ENCODE results near the gene MYO15B. TPM values are rescaled to one million over a fixed set of nuclear protein-coding genes. Genes with fewer than 3 reads are reported as not detected.
"Not testable (repeated sequence)": the region's sequence is repeated elsewhere in the genome, so short reads cannot be mapped to it uniquely, and the experiment has no call there.

Gene MYO15B
- polyA plus RNA-seq, 2 donors, result 27.8 to 89.5 TPM

DNA sequence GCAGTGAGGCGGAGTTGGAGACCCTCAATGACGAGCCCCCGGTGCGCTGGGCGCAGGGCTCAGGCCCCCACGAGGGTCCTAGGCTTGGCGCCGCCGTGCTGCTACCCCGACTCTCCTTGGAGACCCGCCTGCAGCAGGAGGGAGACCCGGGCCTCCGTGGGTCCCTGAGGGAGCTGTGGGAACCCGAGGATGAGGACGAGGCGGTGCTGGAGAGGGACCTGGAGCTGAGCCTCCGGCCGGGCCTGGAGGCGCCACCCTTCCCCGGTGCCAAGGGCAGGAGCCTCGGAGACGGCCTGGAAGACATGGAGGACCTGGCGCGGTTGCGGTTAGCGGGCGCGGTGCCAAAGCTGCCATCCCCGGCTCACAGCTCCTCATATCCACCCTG is 2.3 kb downstream of the MYO15B start:
- 53 to 58% methylated on average over 29 of the region's 29 CpGs for WGBS, 2 donors
- H3K4me3 ChIP-seq (ENCODE audit: low read depth in 1 of 2, low read length in 2 of 2), result peak overlapping the region in 1 of 2 donors; percentile 46

DNA sequence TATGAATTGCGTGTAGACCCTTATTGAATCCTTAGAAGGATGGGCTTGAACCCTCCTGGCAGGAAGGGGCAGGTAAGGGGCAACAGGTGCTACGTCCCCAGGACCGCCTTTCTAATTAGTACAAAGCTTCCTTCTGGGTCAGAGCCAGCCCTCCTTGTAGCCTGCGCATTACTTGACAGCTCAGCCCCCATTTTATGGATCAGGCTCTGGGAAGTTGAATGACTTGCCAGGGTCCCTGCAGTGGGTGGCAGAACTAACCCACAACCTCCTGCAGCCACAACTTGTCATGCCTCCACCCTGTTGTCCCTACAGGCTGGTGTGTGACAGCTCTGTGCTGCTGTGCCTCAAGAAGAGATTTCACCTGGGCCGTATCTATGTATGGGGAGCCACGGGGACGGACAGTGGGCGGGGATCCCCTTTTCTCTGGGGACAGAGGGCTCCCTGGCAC is 2.7 kb downstream of the MYO15B start:
- Histone ChIP-seq H3K4me3 (ENCODE audit: low read depth in 1 of 2, low read length in 2 of 2) (no peak overlapping the region), H3K4me1 (ENCODE audit: control insufficient read depth in 2 of 2, insufficient read depth in 2 of 2, low read length in 1 of 2) (peaks cover 0 to 11% of the 10 kb centered on the region in 2 donors), H3K36me3 (ENCODE audit: control insufficient read depth in 2 of 2, insufficient read depth in 2 of 2, low read length in 1 of 2) (no peaks in the 10 kb centered on the region), H3K27ac (ENCODE audit: low read depth in 2 of 2, low read length in 1 of 2) (no peak overlapping the region), H3K27me3 (ENCODE audit: control insufficient read depth in 1 of 2, insufficient read depth in 2 of 2, low read length in 2 of 2) (no peaks in the 10 kb centered on the region), H3K9me3 (ENCODE audit: control insufficient read depth in 2 of 2, insufficient read depth in 1 of 2, low read depth in 1 of 2, low read length in 1 of 2) (no peaks in the 10 kb centered on the region)
- WGBS, 2 donors, result 78 to 82% methylated on average over 8 of the region's 8 CpGs

More for the DNA sequence above, 2.3 kb downstream of the MYO15B start:
- Histone ChIP-seq H3K27me3 (ENCODE audit: control insufficient read depth in 1 of 2, insufficient read depth in 2 of 2, low read length in 2 of 2) (no peaks in the 10 kb centered on the region), H3K9me3 (ENCODE audit: control insufficient read depth in 2 of 2, insufficient read depth in 1 of 2, low read depth in 1 of 2, low read length in 1 of 2) (no peaks in the 10 kb centered on the region), H3K27ac (ENCODE audit: low read depth in 2 of 2, low read length in 1 of 2) (peak overlapping the region in 1 of 2 donors; percentile 67), H3K36me3 (ENCODE audit: control insufficient read depth in 2 of 2, insufficient read depth in 2 of 2, low read length in 1 of 2) (no peaks in the 10 kb centered on the region), H3K4me1 (ENCODE audit: control insufficient read depth in 2 of 2, insufficient read depth in 2 of 2, low read length in 1 of 2) (peaks cover 0 to 11% of the 10 kb centered on the region in 2 donors)

DNA sequence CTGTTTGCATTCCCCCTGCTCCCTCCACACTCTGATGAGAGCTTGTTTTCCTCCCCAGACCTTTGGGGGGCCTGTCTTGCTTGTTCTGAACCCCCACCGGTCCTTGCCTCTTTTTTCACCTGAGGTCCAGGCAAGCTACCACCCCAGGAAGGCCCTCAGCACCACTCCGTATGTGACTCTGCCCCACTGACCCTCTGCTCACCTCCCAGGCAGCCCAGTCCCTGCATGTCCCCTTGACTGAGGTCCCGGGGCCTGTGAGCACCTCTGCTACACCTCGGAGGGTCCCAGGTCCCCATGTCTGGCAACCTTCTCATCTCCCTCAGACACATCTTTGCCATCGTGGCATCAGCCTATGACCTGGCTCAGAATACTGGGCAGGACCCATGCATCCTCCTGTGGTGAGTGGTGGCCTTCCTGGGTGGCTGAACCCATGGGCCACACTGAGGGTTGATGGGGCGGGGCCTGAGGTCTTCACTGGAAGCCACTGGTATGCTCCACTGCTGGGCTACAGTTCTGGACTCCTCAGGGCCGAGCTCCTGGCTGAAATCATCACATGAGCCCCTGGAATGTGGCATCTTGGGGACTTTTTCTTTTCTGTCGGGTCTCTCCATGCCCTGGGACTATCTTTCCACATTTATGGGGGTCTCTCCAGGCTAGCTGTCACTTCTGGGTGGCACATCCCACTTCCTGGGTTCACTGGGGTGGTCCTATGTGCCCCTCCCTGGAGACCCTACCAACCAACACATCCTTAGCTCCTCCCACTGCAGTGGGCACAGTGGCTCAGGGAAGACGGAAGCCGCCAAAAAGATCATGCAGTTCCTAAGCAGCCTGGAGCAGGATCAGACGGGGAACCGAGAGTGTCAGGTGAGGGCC is 3.5 kb downstream of the MYO15B start:
- WGBS, 2 donors, result 78 to 79% methylated on average over 12 of the region's 12 CpGs
- Histone ChIP-seq H3K4me1 (ENCODE audit: control insufficient read depth in 2 of 2, insufficient read depth in 2 of 2, low read length in 1 of 2) (peaks cover 0 to 11% of the 10 kb centered on the region in 2 donors), H3K27me3 (ENCODE audit: control insufficient read depth in 1 of 2, insufficient read depth in 2 of 2, low read length in 2 of 2) (no peaks in the 10 kb centered on the region), H3K27ac (ENCODE audit: low read depth in 2 of 2, low read length in 1 of 2) (no peak overlapping the region), H3K36me3 (ENCODE audit: control insufficient read depth in 2 of 2, insufficient read depth in 2 of 2, low read length in 1 of 2) (no peaks in the 10 kb centered on the region), H3K9me3 (ENCODE audit: control insufficient read depth in 2 of 2, insufficient read depth in 1 of 2, low read depth in 1 of 2, low read length in 1 of 2) (no peaks in the 10 kb centered on the region), H3K4me3 (ENCODE audit: low read depth in 1 of 2, low read length in 2 of 2) (no peak overlapping the region)

DNA sequence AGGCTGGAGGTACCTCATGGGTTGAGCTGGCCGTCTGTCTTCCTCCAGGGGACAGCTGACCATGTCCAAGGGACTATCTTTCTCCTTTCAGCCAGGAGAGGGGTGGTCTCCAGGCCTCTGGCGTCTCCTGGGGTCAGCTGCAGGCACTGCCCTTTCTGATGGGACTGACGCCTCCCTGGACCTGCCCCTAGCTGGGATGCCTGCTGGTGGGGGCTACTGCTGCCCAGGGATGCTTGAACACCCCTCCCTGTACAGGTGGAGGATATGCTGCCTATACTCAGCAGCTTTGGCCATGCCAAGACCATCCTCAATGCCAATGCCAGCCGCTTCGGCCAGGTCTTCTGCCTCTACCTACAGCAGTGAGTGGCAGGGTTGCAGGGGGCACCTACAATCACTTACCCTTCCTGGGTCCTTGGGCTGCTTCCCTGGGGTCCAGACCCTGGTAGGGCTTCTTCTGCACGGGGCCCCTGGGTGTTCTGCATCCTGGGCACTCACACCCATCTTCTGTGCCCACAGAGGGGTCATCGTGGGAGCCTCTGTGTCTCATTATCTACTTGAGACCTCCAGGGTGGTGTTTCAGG is 4.2 kb downstream of the MYO15B start:
- H3K27me3 ChIP-seq (ENCODE audit: control insufficient read depth in 1 of 2, insufficient read depth in 2 of 2, low read length in 2 of 2), result no peaks in the 10 kb centered on the region
- H3K27ac ChIP-seq (ENCODE audit: low read depth in 2 of 2, low read length in 1 of 2), result no peak overlapping the region
- H3K4me1 ChIP-seq (ENCODE audit: control insufficient read depth in 2 of 2, insufficient read depth in 2 of 2, low read length in 1 of 2), result peaks cover 0 to 11% of the 10 kb centered on the region in 2 donors
- no peak overlapping the region for H3K4me3 ChIP-seq (ENCODE audit: low read depth in 1 of 2, low read length in 2 of 2)
- 88 to 93% methylated on average over 7 of the region's 7 CpGs for WGBS, 2 donors
- no peaks in the 10 kb centered on the region for H3K36me3 ChIP-seq (ENCODE audit: control insufficient read depth in 2 of 2, insufficient read depth in 2 of 2, low read length in 1 of 2)
- no peaks in the 10 kb centered on the region for H3K9me3 ChIP-seq (ENCODE audit: control insufficient read depth in 2 of 2, insufficient read depth in 1 of 2, low read depth in 1 of 2, low read length in 1 of 2)

DNA sequence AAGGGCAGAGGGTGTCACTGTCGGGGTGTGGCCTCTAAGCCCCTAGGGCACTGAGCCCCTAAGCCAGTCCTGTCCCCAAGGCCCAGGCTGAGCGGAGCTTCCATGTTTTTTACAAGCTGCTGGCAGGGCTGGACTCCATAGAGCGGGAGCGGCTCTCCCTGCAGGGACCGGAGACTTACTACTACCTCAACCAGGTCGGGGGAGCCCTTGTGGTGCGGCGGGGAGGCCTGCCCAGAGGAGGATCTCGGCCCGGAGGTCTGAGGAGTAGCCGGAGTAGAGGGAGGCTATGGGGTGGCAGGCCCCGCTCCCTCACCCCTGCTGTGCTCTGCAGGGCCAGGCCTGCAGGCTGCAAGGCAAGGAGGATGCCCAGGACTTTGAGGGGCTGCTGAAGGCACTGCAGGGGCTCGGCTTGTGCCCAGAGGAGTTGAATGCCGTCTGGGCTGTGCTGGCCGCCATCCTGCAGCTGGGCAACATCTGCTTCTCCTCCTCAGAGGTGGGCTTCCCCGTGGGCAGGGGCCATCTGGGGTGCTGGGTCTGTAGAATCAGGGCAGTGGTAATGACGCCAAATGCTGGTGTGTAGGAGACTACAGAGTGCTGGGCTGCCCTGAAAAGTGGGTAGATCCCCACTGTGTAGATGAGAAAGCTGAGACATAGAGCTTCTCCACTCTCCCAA is 4.9 kb downstream of the MYO15B start:
- Histone ChIP-seq H3K27ac (ENCODE audit: low read depth in 2 of 2, low read length in 1 of 2) (no peak overlapping the region), H3K4me1 (ENCODE audit: control insufficient read depth in 2 of 2, insufficient read depth in 2 of 2, low read length in 1 of 2) (peaks cover 0 to 10% of the 10 kb centered on the region in 2 donors)
- WGBS, 2 donors, result 89 to 93% methylated on average over 17 of the region's 17 CpGs

DNA sequence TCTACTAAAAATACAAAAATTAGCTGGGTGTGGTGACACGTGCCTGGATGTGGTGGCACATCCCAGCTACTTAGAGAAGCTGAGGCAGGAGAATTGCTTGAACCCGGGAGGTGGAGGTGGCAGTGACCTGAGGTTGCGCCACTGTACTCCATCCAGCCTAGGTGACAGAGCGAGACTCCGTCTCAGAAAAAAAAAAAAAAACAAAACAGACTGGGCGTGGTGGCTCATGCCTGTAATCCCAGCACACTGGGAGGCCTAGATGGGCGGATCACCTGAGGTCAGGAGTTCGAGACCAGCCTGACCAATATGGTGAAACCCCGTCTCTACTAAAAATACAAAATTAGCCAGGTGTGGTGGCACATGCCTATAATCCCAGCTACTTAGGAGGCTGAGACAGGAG is 5.8 kb downstream of the MYO15B start:
- not testable (repeated sequence) for H3K4me1 ChIP-seq (ENCODE audit: control insufficient read depth in 2 of 2, insufficient read depth in 2 of 2, low read length in 1 of 2); H3K27ac ChIP-seq (ENCODE audit: low read depth in 2 of 2, low read length in 1 of 2); H3K36me3 ChIP-seq (ENCODE audit: control insufficient read depth in 2 of 2, insufficient read depth in 2 of 2, low read length in 1 of 2); H3K9me3 ChIP-seq (ENCODE audit: control insufficient read depth in 2 of 2, insufficient read depth in 1 of 2, low read depth in 1 of 2, low read length in 1 of 2); H3K4me3 ChIP-seq (ENCODE audit: low read depth in 1 of 2, low read length in 2 of 2); H3K27me3 ChIP-seq (ENCODE audit: control insufficient read depth in 1 of 2, insufficient read depth in 2 of 2, low read length in 2 of 2)
- 58 to 70% methylated on average over 9 of the region's 9 CpGs for WGBS, 2 donors

More for the DNA sequence above, 4.9 kb downstream of the MYO15B start:
- no peak overlapping the region for H3K4me3 ChIP-seq (ENCODE audit: low read depth in 1 of 2, low read length in 2 of 2)
- no peaks in the 10 kb centered on the region for H3K27me3 ChIP-seq (ENCODE audit: control insufficient read depth in 1 of 2, insufficient read depth in 2 of 2, low read length in 2 of 2)
- H3K36me3 ChIP-seq (ENCODE audit: control insufficient read depth in 2 of 2, insufficient read depth in 2 of 2, low read length in 1 of 2), result no peaks in the 10 kb centered on the region
- H3K9me3 ChIP-seq (ENCODE audit: control insufficient read depth in 2 of 2, insufficient read depth in 1 of 2, low read depth in 1 of 2, low read length in 1 of 2), result no peaks in the 10 kb centered on the region

DNA sequence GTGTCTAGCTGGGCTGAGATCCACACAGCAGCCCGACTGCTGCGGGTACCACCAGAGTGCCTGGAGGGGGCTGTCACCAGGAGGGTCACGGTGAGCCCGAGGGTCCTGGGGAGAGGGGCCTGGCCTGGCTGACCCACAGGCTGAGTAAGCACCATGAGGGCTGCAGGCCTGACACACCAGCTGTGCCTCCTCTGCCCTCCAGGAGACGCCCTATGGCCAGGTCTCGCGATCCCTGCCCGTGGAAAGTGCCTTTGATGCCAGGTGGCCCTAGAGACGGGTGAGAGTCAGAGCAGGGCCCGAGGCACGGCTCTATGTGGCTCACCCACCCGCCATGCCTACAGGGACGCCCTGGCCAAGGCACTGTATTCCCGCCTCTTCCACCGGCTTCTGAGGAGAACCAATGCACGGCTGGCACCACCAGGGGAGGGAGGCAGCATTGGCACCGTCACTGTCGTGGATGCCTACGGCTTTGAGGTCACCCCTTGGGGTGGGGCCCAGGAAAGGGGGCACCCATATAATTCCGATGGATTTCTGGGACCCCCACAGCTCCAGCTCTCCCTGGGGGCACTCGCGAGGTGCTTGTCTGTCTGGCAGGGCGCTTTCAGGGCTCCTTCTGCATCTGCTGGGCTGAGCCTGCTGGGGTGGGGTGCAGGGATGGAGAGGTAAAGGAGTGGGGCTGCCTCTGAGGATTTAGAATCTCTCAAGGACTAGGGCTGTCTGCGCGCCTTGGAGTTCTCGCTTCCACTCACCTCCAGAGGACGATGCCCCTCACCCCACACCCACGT is 7.1 kb downstream of the MYO15B start:
- H3K27me3 ChIP-seq (ENCODE audit: control insufficient read depth in 1 of 2, insufficient read depth in 2 of 2, low read length in 2 of 2), result no peaks in the 10 kb centered on the region
- no peak overlapping the region for H3K27ac ChIP-seq (ENCODE audit: low read depth in 2 of 2, low read length in 1 of 2)
- H3K4me1 ChIP-seq (ENCODE audit: control insufficient read depth in 2 of 2, insufficient read depth in 2 of 2, low read length in 1 of 2), result peaks cover 0 to 2% of the 10 kb centered on the region in 2 donors
- no peaks in the 10 kb centered on the region for H3K9me3 ChIP-seq (ENCODE audit: control insufficient read depth in 2 of 2, insufficient read depth in 1 of 2, low read depth in 1 of 2, low read length in 1 of 2)
- 65 to 75% methylated on average over 27 to 28 of the region's 28 CpGs for WGBS, 2 donors
- no peaks in the 10 kb centered on the region for H3K36me3 ChIP-seq (ENCODE audit: control insufficient read depth in 2 of 2, insufficient read depth in 2 of 2, low read length in 1 of 2)
- H3K4me3 ChIP-seq (ENCODE audit: low read depth in 1 of 2, low read length in 2 of 2), result no peak overlapping the region

DNA sequence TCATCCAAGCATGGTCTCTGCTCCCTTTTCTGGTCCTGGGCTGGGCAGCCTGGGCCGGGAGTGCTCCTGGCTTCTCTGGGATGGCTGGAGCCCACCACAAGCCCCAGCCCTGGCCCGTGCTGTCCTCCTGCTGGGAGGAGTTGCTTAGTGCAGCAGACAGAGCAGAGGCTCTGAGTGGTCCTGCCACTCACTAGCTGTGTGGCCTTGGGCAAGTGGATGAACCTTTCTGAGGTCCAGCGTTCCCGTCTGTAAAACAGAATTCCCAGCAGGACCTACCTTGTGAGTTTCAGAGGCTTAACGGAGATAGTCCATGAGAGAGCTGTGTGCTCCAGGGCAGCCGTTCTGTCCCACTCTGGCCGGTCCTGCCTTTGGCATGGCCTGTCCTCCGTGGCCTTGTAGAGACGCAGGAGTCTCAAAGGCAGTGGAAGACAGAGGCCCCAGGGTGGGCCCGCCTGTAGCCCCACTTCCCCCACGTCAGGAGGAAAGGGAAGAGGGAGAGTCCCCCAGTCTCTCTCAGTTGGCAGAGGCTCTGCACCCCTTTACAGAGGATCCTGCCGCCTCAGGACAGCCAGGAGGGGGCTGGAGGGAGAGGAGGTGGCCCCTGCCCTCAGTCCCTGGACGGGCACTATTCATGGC is 7.8 kb downstream of the MYO15B start:
- H3K4me1 ChIP-seq (ENCODE audit: control insufficient read depth in 2 of 2, insufficient read depth in 2 of 2, low read length in 1 of 2), result no peaks in the 10 kb centered on the region
- no peak overlapping the region for H3K4me3 ChIP-seq (ENCODE audit: low read depth in 1 of 2, low read length in 2 of 2)
- 76 to 83% methylated on average over 13 of the region's 13 CpGs for WGBS, 2 donors
- no peak overlapping the region for H3K27ac ChIP-seq (ENCODE audit: low read depth in 2 of 2, low read length in 1 of 2)
- H3K36me3 ChIP-seq (ENCODE audit: control insufficient read depth in 2 of 2, insufficient read depth in 2 of 2, low read length in 1 of 2), result no peaks in the 10 kb centered on the region
- no peaks in the 10 kb centered on the region for H3K27me3 ChIP-seq (ENCODE audit: control insufficient read depth in 1 of 2, insufficient read depth in 2 of 2, low read length in 2 of 2)
- H3K9me3 ChIP-seq (ENCODE audit: control insufficient read depth in 2 of 2, insufficient read depth in 1 of 2, low read depth in 1 of 2, low read length in 1 of 2), result no peaks in the 10 kb centered on the region

DNA sequence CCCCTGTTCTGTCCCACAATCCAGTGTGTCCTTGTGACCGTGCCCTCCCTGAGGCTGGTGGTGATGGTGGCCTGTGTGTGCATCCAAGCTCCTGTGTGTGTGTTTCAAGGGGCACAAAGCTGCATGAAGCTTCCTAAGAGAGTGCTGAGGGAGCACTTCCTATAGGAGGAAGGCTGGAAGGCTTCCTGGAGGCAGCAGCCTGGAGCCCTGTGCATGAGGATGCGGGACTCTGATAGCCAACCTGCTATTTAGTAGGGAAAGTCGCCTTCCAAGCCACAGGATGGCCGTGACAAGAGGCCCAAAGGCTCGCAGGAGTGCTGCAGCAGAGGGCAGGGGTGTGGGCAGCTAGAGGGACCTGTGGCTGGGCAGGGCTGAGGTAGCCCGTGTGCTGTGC is 8.3 kb downstream of the MYO15B start:
- Histone ChIP-seq H3K36me3 (ENCODE audit: control insufficient read depth in 2 of 2, insufficient read depth in 2 of 2, low read length in 1 of 2) (no peaks in the 10 kb centered on the region), H3K9me3 (ENCODE audit: control insufficient read depth in 2 of 2, insufficient read depth in 1 of 2, low read depth in 1 of 2, low read length in 1 of 2) (no peaks in the 10 kb centered on the region), H3K27me3 (ENCODE audit: control insufficient read depth in 1 of 2, insufficient read depth in 2 of 2, low read length in 2 of 2) (no peaks in the 10 kb centered on the region), H3K4me3 (ENCODE audit: low read depth in 1 of 2, low read length in 2 of 2) (no peak overlapping the region), H3K27ac (ENCODE audit: low read depth in 2 of 2, low read length in 1 of 2) (no peak overlapping the region), H3K4me1 (ENCODE audit: control insufficient read depth in 2 of 2, insufficient read depth in 2 of 2, low read length in 1 of 2) (no peaks in the 10 kb centered on the region)
- 80 to 82% methylated on average over 6 of the region's 6 CpGs for WGBS, 2 donors

Data from esophagus (tissue), 2 donors.